GM10847 (cell line): Measurements from ENCODE around the gene IWS1.

ENCODE experiments used
- POLR2A ChIP-seq: IDR thresholded peaks from 2 replicates; pipeline ENCODE4 v1.6.1; 2011; ENCODE audit not compliant: insufficient read length; ENCODE audit errors: extremely low read depth

The IWS1 gene

GRCh38 chr2:127514076-127514475 lies 12.2 kb downstream of the IWS1 start:
- TF ChIP-seq POLR2A, result no peak

DNA sequence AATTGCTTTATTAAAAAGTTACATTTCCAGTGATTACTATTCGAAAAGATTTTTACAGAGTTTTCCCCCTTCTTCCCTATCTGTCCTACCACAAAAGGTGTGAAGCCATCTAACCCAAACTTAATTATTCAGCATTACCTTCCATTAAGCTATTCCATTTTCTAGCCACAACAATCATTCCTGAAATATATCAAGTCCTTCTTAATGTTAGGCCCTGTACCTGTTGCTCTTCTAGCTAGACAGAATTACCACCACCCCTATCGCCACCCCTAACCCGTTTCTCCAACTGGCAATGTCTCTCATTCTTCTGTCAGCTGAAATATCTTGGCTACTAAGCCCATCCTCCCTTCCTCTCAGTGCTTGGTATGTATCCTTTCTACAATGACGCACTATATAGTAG lies 13.9 kb downstream of the IWS1 start:
- TF ChIP-seq POLR2A, result no peak

DNA sequence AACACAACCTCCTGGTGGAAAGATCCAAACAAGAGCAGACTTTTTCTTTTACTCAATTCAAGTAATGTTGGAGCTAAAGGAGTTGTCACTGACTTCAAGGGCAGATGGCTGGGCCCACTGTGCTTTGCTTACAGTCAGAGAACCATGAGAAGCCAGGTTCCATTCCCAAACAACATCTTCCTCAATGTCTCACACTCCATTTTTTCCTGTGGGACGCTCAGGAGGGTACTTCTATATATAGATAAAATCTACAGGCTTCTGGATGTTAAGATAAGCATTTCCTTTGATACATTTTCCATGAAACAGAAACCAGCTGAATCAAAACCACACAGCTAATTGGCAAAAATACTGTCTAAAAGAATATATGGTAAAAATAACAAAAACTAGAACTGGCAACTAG lies 14.4 kb downstream of the IWS1 start:
- TF ChIP-seq POLR2A, result no peak

DNA sequence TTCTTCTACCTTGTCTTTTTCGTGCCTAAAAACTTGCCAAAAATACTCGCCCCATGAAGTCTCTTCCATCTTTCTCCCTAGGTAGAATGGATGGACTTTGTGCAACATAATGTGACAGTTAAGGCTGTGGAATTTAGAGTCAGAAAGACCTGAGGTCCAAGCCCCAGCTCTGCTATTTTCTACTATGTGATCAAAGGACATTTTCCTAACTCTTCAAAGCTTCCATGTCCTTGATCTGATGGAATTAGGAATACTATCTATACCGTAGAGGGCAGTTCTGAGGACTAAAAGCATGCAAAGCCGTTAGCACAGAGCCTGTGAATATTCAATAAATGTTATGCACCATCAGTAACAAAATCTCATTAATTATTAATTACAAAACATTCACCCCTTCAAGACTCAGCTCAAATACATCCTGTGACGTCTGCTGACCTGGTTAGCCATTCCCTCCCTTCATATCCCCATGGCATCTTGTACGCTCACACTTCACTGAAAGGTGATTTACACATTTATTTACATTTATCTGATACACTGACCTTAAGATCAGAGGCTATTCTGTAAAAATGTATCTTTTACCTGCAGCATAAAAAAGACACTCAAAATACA lies 15.1 kb downstream of the IWS1 start:
- TF ChIP-seq POLR2A, result no peak

GRCh38 chr2:127510073-127510472 lies 16.2 kb downstream of the IWS1 start:
- TF ChIP-seq POLR2A, result no peak

- TF ChIP-seq POLR2A, result no peak
Observed at GRCh38 chr2:127508631-127509034, 17.7 kb downstream of the IWS1 start.

GRCh38 chr2:127508023-127508630 lies 18.2 kb downstream of the IWS1 start:
- TF ChIP-seq POLR2A, result no peak

DNA sequence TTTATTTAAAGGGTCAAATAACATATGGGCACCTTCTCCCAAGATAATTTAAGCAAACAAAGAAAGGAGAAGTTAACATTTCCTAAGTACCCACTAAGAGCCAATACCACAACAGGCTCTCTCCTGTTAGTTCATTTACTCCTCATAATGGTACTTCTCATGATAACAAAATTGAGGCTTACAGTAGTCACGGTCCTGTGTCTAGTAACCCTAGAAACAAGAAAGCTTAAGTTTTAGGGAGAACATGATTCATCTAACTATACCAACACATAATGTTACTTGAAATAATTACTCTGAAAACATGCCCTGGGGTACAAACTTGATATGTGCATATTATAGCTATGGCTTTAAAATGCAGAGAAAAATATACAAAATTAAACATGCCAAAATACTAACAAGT lies 19.8 kb downstream of the IWS1 start:
- no peak for TF ChIP-seq POLR2A

DNA sequence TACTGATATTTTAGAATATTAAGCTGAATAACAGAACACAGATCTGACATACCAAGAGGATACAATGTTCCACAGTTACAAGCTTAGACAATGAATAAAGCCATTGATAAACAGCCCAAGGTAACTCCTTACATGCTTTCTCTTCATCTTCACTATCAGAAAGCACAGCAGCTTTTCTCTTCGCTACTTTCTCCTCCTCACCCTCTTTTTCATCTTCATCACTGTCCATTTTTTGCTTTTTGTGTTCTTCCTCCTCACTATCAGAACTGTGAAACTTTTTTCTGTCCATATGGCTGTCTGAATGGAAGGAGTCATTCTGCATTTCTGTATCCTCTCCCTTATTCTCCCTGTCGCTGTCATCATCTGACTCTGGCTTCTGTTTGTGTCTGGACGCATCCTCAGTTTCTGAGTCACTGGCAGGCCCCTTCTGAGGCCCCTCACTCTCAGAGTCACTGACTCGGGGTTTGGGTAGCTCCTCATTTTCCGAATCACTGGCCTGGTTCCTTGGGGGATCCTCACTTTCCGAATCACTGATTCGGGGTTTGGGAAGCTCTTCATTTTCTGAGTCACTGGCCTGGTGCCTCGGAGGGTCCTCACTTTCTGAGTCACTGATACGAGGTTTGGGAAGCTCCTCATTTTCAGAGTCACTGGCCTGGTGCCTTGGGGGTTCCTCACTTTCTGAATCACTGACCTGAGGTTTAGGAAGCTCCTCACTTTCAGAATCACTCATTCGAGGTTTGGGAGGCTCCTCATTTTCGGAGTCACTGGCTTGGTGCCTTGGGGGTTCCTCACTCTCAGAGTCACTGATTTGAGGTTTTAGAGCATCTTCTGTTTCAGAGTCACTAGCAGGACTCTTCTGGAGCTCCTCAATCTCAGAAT lies 21.5 kb downstream of the IWS1 start:
- TF ChIP-seq POLR2A, result no peak

GRCh38 chr2:127503491-127503890 lies 22.8 kb downstream of the IWS1 start:
- no peak for TF ChIP-seq POLR2A

GRCh38 chr2:127498386-127498785 lies 27.9 kb downstream of the IWS1 start:
- TF ChIP-seq POLR2A, result no peak

GRCh38 chr2:127490283-127490682 lies 36.0 kb downstream of the IWS1 start:
- no peak for TF ChIP-seq POLR2A

GRCh38 chr2:127486247-127487058 lies 39.8 kb downstream of the IWS1 start:
- no peak for TF ChIP-seq POLR2A

- TF ChIP-seq POLR2A, result no peak
Observed at GRCh38 chr2:127485694-127486071, 40.6 kb downstream of the IWS1 start.

GRCh38 chr2:127485051-127485693 lies 41.1 kb downstream of the IWS1 start:
- no peak for TF ChIP-seq POLR2A

DNA sequence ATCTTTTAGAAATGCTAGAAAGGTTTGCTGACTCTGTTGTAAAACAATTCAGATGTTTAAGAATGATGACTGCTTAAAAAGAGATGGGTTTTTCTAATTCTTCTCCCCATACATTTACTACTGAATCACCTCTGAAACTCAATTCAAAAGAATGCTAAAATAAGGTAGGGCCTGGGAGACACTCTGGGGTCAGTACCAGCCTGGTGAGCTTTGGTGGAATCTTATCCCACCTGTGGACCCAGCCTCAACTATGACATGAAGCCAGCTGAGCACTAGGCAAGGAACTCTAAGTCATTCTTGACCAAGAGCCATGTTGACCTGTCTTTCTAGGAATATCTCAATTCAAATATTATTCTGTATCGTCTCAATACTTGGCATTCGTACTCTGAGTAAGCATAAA lies 44.3 kb downstream of the IWS1 start:
- no peak for TF ChIP-seq POLR2A
